OCI-LY1 (cell line): Measurements from ENCODE around the gene OIT3.

Experiments
- EZH2 ChIP-seq: fragments of 200-600 bp; sonication (generic), shearing (Covaris generic); IDR thresholded peaks from 2 replicates; pipeline ENCODE4 v1.8.0; 2017; ENCODE audit warnings: borderline replicate concordance, mixed run types, mild to moderate bottlenecking, antibody characterized with exemption, low read length, moderate library complexity, mixed read lengths
- TF ChIP-seq, protein P1 (sequence below): fragments of 200-600 bp; sonication (generic), shearing (Covaris generic); IDR thresholded peaks from 2 replicates; pipeline ENCODE4 v1.5.1; 2017; ENCODE audit warnings: mild to moderate bottlenecking, antibody characterized with exemption, low read length, moderate library complexity, mixed read lengths

DNA sequence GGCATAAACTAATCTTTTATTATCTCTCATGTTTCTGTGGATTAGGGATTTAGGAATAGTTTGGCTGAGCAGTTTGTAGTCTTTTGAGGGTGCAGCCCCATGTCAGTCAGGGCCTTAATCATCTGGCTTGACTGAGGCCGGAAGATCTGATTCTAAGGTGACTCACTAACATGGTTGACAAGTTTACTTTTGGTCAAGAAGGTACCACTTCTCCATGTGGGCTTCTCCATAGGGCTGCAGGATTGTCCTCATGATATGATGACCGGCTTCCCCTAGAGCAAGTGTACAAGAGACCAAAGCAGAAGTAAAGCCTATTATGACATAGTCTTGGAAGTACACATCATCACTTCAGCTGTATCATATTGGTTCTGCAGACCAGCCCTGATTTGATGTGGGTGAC is 45.9 kb upstream of the OIT3 start:
- TF ChIP-seq, protein P1, sequence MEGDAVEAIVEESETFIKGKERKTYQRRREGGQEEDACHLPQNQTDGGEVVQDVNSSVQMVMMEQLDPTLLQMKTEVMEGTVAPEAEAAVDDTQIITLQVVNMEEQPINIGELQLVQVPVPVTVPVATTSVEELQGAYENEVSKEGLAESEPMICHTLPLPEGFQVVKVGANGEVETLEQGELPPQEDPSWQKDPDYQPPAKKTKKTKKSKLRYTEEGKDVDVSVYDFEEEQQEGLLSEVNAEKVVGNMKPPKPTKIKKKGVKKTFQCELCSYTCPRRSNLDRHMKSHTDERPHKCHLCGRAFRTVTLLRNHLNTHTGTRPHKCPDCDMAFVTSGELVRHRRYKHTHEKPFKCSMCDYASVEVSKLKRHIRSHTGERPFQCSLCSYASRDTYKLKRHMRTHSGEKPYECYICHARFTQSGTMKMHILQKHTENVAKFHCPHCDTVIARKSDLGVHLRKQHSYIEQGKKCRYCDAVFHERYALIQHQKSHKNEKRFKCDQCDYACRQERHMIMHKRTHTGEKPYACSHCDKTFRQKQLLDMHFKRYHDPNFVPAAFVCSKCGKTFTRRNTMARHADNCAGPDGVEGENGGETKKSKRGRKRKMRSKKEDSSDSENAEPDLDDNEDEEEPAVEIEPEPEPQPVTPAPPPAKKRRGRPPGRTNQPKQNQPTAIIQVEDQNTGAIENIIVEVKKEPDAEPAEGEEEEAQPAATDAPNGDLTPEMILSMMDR = no peak
- no peak for TF ChIP-seq EZH2
